ENCODE measurements around the gene SRSF10.

DNA sequence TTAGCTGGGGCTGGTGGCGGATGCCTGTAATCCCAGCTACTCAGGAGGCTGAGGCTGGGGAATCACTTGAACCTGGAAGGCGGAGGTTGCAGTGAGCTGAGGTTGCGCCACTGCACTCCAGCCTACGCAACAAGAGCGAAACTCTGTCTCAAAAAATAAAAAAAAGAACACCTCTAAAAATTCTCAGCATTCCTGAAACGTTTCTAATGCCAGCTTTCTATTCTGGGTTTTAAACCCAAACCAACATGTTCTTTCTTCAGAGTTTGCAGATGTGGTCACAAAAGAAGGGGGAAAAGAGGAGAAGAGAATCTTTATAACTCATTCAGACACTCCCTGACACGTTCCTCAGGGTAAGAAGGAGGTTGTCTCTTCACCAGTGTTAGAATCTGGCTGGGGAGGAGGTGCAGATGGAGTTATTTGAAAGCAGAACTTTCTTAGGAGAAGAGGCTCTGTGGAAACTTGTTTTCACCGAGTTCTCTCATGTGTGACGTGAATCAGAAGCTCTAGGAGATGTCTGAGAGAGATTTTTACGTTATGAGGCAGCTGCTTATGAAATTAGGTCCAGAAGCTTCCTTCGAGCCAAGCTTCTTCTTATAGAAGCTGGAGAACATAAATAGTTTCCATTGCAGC lies 49.2 kb downstream of the SRSF10 start:
- TF ChIP-seq ZNF274 (IDR thresholded peaks at IDR 0.05; ENCODE audit: low read depth, low read length) (no peak), YY1 (IDR thresholded peaks at IDR 0.05; ENCODE audit: insufficient read depth, insufficient read length) (no peak), SUZ12 (IDR thresholded peaks at IDR 0.05; ENCODE audit: extremely low read depth, insufficient read depth, insufficient read length) (no peak)
